Smooth muscle cell (in vitro differentiated cells): Measurements from ENCODE around the gene PLA2G4B. TPM values are rescaled to one million over a fixed set of nuclear protein-coding genes. Genes with fewer than 3 reads are reported as not detected.
"Not testable (repeated sequence)": the region's sequence is repeated elsewhere in the genome, so short reads cannot be mapped to it uniquely, and the experiment has no call there.

Source experiments
- DNase-seq: peaks from one replicate; lab custom pipeline; 2025; ENCODE audit not compliant: unreplicated experiment; lab: John Stamatoyannopoulos, UW
- H2AFZ ChIP-seq: fragments of 200-600 bp; sonication (generic); 2 replicates; pipeline ENCODE4 v1.6.0; 2016; ENCODE audit warnings: antibody characterized with exemption, low read depth, mild to moderate bottlenecking
- H3F3A ChIP-seq: fragments of 200-600 bp; sonication (generic); 2 replicates; pipeline ENCODE4 v1.6.0; 2017; ENCODE audit warnings: antibody characterized with exemption, low read depth
- H3K27ac ChIP-seq: fragments of 200-600 bp; sonication (generic); 2 replicates; pipeline ENCODE4 v1.5.1; 2016; ENCODE audit warnings: low read depth, mild to moderate bottlenecking
- H3K27me3 ChIP-seq: fragments of 200-600 bp; sonication (generic); 2 replicates; pipeline ENCODE4 v1.6.1; 2016; ENCODE audit warnings: low read depth, mild to moderate bottlenecking
- H3K36me3 ChIP-seq: fragments of 200-600 bp; sonication (generic); 2 replicates; pipeline ENCODE4 v1.5.1; 2016; ENCODE audit warnings: low read depth
- H3K4me1 ChIP-seq: fragments of 200-600 bp; sonication (generic); 2 replicates; pipeline ENCODE4 v1.5.1; 2016; ENCODE audit warnings: low read depth
- H3K4me2 ChIP-seq: fragments of 200-600 bp; sonication (generic); 2 replicates; pipeline ENCODE4 v1.6.0; 2016; ENCODE audit warnings: mild to moderate bottlenecking
- H3K4me3 ChIP-seq: fragments of 200-600 bp; sonication (generic); 2 replicates; pipeline ENCODE4 v1.5.1; 2016; ENCODE audit warnings: mild to moderate bottlenecking
- H3K79me2 ChIP-seq: fragments of 200-600 bp; sonication (generic); 2 replicates; pipeline ENCODE4 v1.6.0; 2016; ENCODE audit warnings: low read depth, mild to moderate bottlenecking
- H3K9ac ChIP-seq: fragments of 200-600 bp; sonication (generic); 2 replicates; pipeline ENCODE4 v1.6.0; 2016; ENCODE audit warnings: low read depth
- H3K9me3 ChIP-seq: fragments of 200-600 bp; sonication (generic); replicated peaks from 2 replicates; pipeline ENCODE4 v1.5.1; 2016; ENCODE audit warnings: low read depth
- H4K20me1 ChIP-seq: fragments of 200-600 bp; sonication (generic); 2 replicates; pipeline ENCODE4 v1.6.0; 2016; ENCODE audit warnings: low read depth
- WGBS: methylation state at CpG from one replicate; pipeline ENCODE4 v1.1.7; 2016; ENCODE audit warnings: low lambda C conversion rate; 5-methylcytosine and 5-hydroxymethylcytosine counted together
- polyA plus RNA-seq: library from polyadenylated mRNA; unstranded; fragments of >200 nt; fragmentation: Nextera tagmentation; extraction: Ambion mirVana; gene quantifications from 2 replicates; pipeline ENCODE4 v1.2.1, GENCODE V29; 2016
- total RNA-seq: library from RNA; depleted of rRNA; stranded (reverse); fragments of >200 nt; gene quantifications from 2 replicates; pipeline ENCODE4 v1.2.3, GENCODE V29; 2014
- TF ChIP-seq, protein P1 (sequence below): fragments of 200-600 bp; sonication (generic); IDR thresholded peaks from 2 replicates; pipeline ENCODE4 v1.5.1; 2017; ENCODE audit warnings: borderline replicate concordance, mild to moderate bottlenecking, antibody characterized with exemption; ENCODE audit not compliant: insufficient read depth, poor library complexity, severe bottlenecking

The PLA2G4B gene
- total and polyA plus RNA-seq, 2 experiments from 2014 or later, result 2.2 to 4.2 TPM

DNA sequence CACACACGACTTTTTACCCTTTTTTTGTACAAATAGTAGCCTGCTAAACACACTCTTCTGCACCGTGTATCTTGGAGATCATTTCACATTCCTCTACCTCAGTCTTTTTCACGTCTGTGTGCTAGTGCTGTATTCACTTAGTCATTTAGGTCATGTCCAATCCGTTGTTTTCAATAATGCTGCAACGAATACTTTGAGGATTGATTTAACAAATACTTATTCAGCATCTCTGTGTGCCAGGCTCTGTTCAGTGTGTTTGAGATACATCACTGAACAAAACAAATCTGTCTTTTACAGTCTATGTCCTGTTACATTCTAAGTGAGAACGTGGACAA lies 9.9 kb upstream of the PLA2G4B start:
- no peak for DNase-seq

DNA sequence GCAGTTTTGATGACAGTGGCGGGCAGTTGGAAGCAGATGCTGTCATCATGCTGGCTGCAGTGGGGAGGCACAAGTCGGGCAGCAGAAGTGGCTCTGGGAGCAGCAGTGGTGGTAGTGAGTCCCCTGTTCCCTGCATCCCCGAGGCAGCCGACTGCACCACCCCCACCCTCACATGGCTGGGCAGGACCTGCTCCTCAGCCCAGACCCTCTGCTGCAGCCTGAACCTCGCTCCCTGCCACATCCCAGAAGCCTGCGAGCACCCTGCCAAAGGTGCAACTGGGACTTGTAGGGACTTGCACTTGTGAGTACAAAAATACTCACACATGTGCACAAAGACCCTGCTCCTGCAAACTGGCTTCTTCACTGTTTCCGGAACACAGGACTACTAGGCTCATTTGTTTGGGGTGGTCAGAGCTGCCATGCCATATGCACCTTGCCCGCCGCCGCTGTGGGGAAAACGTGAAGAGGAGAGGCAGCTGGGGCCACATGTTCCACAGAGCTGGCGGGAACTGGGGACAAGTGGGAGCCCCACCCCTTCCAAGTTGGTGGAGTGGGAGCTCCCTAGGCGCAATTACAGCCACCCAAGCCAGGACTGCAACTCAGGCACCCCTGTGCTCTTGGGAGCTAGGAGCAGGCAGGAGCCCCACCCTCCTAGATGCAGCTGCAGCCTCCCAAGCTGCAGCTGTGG lies 8.5 kb upstream of the PLA2G4B start:
- 92% methylated on average over 13 of the region's 13 CpGs for WGBS
- no peak overlapping the region for H3K9ac ChIP-seq

More for the DNA sequence above, 9.9 kb upstream of the PLA2G4B start:
- H2AFZ ChIP-seq, result no peak overlapping the region
- TF ChIP-seq, protein P1, sequence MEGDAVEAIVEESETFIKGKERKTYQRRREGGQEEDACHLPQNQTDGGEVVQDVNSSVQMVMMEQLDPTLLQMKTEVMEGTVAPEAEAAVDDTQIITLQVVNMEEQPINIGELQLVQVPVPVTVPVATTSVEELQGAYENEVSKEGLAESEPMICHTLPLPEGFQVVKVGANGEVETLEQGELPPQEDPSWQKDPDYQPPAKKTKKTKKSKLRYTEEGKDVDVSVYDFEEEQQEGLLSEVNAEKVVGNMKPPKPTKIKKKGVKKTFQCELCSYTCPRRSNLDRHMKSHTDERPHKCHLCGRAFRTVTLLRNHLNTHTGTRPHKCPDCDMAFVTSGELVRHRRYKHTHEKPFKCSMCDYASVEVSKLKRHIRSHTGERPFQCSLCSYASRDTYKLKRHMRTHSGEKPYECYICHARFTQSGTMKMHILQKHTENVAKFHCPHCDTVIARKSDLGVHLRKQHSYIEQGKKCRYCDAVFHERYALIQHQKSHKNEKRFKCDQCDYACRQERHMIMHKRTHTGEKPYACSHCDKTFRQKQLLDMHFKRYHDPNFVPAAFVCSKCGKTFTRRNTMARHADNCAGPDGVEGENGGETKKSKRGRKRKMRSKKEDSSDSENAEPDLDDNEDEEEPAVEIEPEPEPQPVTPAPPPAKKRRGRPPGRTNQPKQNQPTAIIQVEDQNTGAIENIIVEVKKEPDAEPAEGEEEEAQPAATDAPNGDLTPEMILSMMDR, result no peak
- 36% methylated on average over 6 of the region's 6 CpGs for WGBS
- no peaks in the 10 kb centered on the region for H3K9me3 ChIP-seq
- peaks cover 5% of the 10 kb centered on the region for H3K4me1 ChIP-seq
- peak overlapping the region; percentile 81 for H3K27ac ChIP-seq
- H3K36me3 ChIP-seq, result no peaks in the 10 kb centered on the region
- H3K4me3 ChIP-seq, result peak overlapping the region; percentile 77
- H3K79me2 ChIP-seq, result no peaks in the 10 kb centered on the region
- H3F3A ChIP-seq, result no peaks in the 10 kb centered on the region
- H4K20me1 ChIP-seq, result no peaks in the 10 kb centered on the region
- peak overlapping the region; percentile 93 for H3K4me2 ChIP-seq
- no peaks in the 10 kb centered on the region for H3K27me3 ChIP-seq
- peak overlapping the region; percentile 88 for H3K9ac ChIP-seq

DNA sequence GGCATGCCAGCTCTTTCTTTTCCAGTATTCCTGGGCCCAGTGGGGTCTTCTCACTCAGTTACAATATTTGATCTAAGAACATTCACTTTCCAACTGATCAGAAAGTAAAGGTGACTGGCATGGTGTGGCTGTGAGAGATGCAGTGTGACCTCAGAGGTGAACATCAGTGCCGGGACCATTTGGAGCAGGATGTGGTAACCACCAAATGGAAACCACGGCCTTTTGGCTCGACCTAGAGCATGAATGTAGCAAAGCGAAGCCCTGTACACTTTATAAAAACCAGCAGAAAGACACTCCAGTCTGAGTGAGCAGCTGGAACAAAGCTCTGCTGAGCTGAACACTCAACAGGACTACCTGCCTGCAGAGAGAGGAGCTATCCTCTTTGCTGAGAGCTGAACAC lies 7.4 kb upstream of the PLA2G4B start:
- H3K79me2 ChIP-seq, H4K20me1 ChIP-seq, H3K27me3 ChIP-seq, H3K4me2 ChIP-seq, DNase-seq, H3K4me3 ChIP-seq, H3K4me1 ChIP-seq, H3K27ac ChIP-seq, H3K36me3 ChIP-seq, H3F3A ChIP-seq, H3K9me3 ChIP-seq, H2AFZ ChIP-seq, H3K9ac ChIP-seq: not testable (repeated sequence)
- 95% methylated on average over 4 of the region's 4 CpGs for WGBS

More for the DNA sequence above, 8.5 kb upstream of the PLA2G4B start:
- Histone ChIP-seq H3K27ac (no peak overlapping the region), H2AFZ (no peak overlapping the region), H3K4me2 (no peak overlapping the region), H3K27me3 (no peaks in the 10 kb centered on the region), H3K79me2 (no peaks in the 10 kb centered on the region), H3K9me3 (no peaks in the 10 kb centered on the region), H3K4me3 (no peak overlapping the region), H3K4me1 (peaks cover 5% of the 10 kb centered on the region), H3F3A (no peaks in the 10 kb centered on the region), H3K36me3 (no peaks in the 10 kb centered on the region), H4K20me1 (no peaks in the 10 kb centered on the region)
- no peak for DNase-seq
- TF ChIP-seq, protein P1, result no peak

DNA sequence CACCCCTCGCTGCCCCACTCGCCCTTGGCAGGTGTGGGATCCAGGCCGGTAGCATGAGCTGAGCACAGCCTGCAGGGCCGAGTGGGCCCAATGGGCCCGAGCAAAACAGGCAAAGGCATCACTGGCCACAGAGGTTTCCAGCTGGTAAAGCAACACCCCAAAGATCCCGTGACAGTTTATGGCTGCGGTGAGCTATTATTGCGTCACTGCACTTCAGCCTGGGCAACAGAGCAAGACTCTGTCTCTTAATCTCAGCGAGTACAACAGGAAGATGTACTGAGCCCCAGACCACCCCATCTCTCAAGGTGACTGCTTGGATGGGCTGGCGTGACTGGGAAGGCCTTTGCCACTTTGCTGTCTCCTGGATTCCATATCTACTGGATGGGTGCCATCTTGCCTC lies 6.4 kb upstream of the PLA2G4B start:
- DNase-seq, result no peak
- Histone ChIP-seq H3F3A (no peaks in the 10 kb centered on the region), H3K4me1 (peaks cover 4% of the 10 kb centered on the region), H4K20me1 (no peaks in the 10 kb centered on the region), H3K27me3 (no peaks in the 10 kb centered on the region), H2AFZ (no peak overlapping the region), H3K79me2 (no peaks in the 10 kb centered on the region), H3K4me2 (no peak overlapping the region), H3K27ac (no peak overlapping the region), H3K9me3 (no peaks in the 10 kb centered on the region), H3K36me3 (no peaks in the 10 kb centered on the region), H3K9ac (no peak overlapping the region), H3K4me3 (no peak overlapping the region)
- TF ChIP-seq, protein P1, result no peak
- WGBS, result 96% methylated on average over 10 of the region's 10 CpGs
